22Rv1 (cell line): ENCODE results near the gene AANAT.

Experiments
- H3K27ac ChIP-seq: fragments of 450-650 bp; 2 replicates; pipeline ENCODE4 v1.5.1; 2017
- ZFX ChIP-seq: fragments of 450-650 bp; IDR thresholded peaks from 2 replicates; pipeline ENCODE4 v1.6.1; 2017; ENCODE audit warnings: antibody characterized with exemption, borderline replicate concordance
- TF ChIP-seq, protein P1 (sequence below): fragments of 450-650 bp; IDR thresholded peaks from 2 replicates; pipeline ENCODE4 v1.5.1; 2017; ENCODE audit warnings: mild to moderate bottlenecking

AANAT gene

DNA sequence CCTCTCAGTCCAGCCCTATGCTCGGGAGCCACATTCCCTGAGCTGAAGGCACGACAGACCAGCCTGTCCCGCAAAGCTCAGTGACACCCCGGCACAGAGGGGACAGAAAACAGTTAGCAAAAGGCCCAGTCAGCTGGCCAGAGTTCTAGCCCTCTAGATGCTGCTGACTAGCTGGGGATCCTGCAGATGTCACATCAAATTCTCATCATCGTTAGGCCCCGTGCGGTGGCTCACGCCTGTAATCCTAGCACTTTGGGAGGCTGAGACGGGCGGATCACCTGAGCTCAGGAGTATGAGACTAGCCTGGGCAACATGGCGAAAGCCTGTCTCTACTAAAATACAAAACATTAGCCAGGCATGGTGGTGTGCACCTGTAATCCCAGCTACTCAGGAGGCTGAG, 31.7 kb upstream of the AANAT start:
- H3K27ac ChIP-seq: no peak overlapping the region
- TF ChIP-seq, protein P1, sequence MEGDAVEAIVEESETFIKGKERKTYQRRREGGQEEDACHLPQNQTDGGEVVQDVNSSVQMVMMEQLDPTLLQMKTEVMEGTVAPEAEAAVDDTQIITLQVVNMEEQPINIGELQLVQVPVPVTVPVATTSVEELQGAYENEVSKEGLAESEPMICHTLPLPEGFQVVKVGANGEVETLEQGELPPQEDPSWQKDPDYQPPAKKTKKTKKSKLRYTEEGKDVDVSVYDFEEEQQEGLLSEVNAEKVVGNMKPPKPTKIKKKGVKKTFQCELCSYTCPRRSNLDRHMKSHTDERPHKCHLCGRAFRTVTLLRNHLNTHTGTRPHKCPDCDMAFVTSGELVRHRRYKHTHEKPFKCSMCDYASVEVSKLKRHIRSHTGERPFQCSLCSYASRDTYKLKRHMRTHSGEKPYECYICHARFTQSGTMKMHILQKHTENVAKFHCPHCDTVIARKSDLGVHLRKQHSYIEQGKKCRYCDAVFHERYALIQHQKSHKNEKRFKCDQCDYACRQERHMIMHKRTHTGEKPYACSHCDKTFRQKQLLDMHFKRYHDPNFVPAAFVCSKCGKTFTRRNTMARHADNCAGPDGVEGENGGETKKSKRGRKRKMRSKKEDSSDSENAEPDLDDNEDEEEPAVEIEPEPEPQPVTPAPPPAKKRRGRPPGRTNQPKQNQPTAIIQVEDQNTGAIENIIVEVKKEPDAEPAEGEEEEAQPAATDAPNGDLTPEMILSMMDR: no peak
- no peak for TF ChIP-seq ZFX

DNA sequence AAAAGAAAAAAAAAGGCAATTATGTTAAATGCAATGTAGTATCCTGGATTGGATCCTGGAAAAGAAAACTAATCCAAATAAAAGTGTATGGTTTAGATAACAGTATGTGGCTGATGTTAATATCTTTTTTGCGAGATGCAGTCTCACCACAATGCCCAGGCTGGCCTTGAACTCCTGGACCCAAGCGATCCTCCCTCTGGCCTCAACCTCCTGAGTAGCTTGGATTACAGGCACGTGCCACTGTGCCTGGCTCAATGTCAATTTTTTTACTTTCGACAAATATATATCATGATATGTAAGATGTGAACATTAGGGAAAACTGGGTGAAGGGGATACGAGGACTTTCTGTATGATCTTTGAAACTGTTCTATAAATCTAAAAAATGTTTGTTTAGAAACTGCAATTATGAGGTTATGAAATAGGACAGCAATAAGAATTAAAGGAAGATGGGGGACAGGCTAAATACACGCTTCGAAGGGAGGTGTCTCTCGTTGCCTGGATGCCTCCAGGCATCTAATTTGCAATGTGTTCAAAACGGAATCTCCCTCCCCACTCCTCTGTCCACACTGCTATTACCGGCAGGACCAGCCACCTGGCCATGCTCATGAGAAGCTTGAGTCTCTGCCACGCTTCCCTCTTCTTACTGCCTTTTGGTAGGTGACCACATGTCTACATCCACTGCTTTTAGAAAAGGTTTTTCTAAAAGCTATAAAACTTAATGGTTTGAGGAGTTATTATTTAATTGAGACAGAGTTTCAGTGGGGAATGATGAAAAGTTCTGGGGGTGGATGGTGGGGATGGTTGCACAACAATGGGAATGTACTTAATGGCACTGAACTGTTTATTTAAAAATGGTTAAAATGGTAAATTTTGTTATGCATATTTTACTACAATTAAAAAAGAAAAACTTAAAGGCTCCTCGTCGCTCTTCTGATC, 29.7 kb upstream of the AANAT start:
- TF ChIP-seq, protein P1: no peak
- no peak for TF ChIP-seq ZFX
- no peak overlapping the region for H3K27ac ChIP-seq

DNA sequence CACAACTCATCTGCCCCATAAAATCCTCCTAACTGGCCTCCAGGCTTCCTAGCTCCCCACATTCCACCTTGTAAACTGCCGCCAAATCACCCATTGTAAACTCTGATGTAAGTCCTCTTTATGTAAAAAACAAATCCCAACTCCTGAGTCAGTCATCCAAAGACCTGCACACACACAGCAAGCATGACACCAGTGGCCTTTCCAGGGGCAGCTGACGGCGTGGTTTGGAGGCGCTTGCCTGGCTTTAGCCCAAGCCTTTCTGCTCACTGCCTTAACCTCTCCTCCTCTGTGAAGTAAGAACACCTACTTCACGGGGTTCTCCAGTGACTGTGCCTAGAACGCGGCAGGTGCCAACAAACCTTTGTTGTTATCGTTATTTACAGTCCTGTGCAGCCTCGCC, 28.5 kb upstream of the AANAT start:
- no peak for TF ChIP-seq ZFX
- TF ChIP-seq, protein P1: no peak

DNA sequence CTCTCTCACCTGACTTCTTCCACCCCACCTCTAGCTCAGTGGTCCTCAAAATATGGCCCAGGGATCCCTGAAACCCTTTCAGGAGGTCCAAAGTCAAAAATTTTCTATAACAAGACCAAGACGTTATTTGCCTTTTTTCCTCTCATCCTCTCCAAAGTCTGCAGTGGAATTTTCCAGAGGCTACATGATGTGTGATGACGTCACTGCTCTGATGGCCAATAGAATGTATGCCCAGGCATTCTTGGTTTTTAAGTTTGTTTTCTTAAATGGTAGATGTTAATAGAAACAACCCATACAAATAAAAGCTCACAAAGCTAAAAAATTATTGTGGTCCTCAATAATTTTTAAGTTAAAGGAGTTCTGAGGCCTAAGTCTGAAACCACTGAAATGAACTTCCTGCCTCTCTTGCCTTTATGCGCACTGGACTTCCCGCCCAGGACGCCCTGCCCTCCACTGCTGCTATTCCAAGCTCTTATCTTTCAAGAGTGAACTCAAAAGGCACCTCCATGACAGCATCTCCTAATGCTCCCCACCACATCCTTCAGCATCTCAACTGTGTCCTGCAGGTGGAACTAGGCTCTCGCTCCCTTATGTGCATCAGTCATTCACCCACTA, 28.0 kb upstream of the AANAT start:
- no peak overlapping the region for H3K27ac ChIP-seq
- TF ChIP-seq, protein P1: no peak
- no peak for TF ChIP-seq ZFX

More for the DNA sequence above, 28.5 kb upstream of the AANAT start:
- no peak overlapping the region for H3K27ac ChIP-seq

DNA sequence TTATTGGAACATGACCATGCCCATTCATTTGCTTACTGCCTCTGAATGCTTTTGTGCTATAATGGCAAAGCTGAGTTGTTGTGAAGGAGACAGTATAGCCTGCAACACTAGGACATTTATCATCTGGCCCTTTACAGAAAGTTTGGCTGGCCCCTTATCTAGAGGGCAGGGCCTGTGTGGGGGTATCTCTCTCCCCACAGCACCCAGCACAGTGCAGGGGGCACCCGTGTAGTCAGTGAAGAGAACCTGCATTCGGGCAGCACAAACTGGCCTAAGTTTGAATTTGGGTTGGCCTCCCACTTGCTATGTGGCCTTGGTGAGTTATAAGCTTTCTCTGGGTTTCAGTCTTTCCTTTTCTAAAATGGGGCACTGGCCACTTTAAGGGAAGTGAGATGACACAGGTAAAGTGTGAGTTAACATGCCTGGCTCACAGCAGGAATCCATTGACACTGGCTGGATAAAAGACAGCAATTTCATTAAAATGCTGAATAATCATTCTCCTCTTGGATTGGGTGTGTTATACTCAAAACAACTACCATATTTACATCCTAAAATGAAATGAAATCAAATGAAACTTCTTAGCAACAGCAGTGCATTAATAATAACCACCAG, 26.5 kb upstream of the AANAT start:
- H3K27ac ChIP-seq: no peak overlapping the region
- TF ChIP-seq, protein P1: no peak
- no peak for TF ChIP-seq ZFX

DNA sequence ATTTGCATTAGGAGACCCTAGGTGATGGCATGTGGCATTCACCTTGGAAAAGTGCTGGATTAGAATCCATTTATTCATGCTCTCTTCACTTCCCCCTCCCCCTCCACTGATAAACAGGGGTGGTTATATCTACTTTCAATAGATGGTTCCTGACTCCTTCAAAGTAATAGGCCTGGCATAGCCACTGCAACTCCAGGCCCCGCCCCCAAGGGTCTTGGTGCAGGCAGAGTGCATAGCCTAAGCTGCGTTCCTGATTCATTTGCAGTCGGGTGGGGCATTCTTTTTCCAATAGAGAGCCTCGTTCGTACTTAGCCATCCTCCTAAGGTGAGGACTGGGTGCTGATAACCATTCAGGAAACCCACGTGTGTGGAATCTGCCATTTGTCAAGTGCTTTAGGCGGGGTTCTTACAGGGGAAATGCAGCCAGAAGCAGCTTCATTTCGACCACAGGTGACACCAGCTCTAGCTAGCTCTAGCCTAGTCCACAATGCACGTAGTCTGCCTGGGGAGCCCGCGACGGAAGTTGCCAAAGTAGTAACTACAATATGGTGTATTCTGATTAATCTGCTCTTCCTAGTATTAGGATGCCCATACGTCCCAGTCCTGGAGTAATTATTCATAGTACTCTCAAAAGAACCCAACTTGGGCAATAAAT, 25.6 kb upstream of the AANAT start:
- no peak overlapping the region for H3K27ac ChIP-seq
- TF ChIP-seq ZFX: no peak
- TF ChIP-seq, protein P1: no peak
